Lower leg skin (tissue), 3 donors: ENCODE measurements around the gene POLD4.

Source experiments
- CTCF ChIP-seq, 3 donors: fragments of 450-650 bp; IDR thresholded peaks; one replicate each; pipeline ENCODE4 v1.5.1; 2016; ENCODE audit warnings: antibody characterized with exemption in 3 of 3, mild to moderate bottlenecking in 3 of 3, moderate library complexity in 2 of 3
- POLR2A ChIP-seq, 2 donors: fragments of 450-650 bp; IDR thresholded peaks; one replicate each; pipeline ENCODE4 v1.6.1; 2016 to 2017; ENCODE audit warnings: antibody characterized with exemption in 2 of 2, mild to moderate bottlenecking in 1 of 2, moderate library complexity in 1 of 2

GRCh38 chr11:67369275-67369674 lies 15.9 kb upstream of the POLD4 start:
- TF ChIP-seq CTCF (IDR thresholded peaks at IDR 0.05), result no peak
- TF ChIP-seq POLR2A (IDR thresholded peaks at IDR 0.05), result no peak
